Activated CD4-positive, alpha-beta T cell treated with anti-CD3 and anti-CD28 coated beads for 24 hours (primary cell): ENCODE data around the gene ZNF835.
"Not testable (repeated sequence)": the region's sequence is repeated elsewhere in the genome, so short reads cannot be mapped to it uniquely, and the experiment has no call there.

Experiments
- DNase-seq, 2 donors: peaks; one replicate each; pipeline ENCODE4 v3.0.0-alpha.2; 2020; ENCODE audit warnings: low read depth in 2 of 2

ZNF835 gene

DNA sequence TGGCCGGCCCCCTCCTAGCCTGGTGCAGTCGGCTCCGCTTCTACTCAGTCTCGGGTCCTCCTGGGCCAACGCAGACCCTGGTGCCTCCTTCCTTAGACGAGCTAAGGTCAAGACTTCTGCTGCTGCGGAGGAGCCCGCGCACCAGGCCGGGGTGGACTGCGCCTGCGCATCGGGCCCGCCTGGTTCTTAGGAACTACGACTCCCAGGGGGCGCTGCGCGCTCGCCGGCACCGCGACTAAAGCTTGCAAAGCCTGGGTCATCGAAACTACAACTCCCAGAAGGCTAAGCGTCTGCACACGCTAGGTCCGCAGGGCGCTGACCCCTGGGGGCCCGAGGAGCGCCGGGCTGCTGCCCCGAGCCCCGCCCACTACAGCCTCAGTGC, at the start of gene ZNF835:
Gene ZNF835 (minus strand): TSS at position 145 of the 382 bp plus-strand sequence. CDS start 6,559 bp downstream, outside the sequence.
- DNase-seq: peak; percentile 74 to 81

DNA sequence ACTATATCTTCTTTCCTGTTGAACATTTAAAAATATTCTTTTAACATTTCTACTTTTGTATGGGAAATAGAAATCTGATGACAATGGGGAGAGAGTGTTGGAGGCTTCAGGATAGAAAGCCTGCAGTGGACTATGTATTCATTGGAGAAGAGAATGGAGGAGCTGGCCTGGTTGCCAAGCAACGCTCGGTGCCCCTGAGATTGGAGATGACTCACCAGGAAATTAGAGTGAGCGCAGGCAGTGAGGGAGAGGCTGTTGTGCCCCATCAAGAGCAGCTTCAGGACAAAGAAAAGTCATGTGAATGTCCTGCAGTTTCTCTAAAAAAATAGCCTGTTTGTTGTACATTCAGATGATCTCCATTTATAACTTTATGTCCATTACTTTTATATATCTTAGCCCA, 48.7 kb upstream of the ZNF835 start:
- DNase-seq: no peak

DNA sequence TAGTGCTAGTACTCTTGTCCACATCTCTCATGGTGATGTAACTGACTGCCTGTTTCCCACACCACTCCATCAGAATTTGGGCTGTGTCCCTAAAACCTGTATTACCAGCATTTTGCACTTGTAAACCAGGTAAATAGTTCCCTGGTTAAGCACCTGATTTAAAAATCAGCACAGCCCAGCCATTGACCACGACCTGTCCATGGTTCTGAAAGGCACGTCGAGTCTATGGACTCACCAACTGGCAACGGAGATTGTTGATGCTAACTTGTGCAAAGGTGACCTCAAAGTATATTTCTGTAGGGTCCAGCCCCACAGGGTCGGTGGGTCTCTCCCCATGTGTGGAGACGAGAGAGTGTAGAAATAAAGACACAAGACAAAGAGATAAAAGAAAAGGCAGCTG, 46.7 kb upstream of the ZNF835 start:
- DNase-seq: no peak

DNA sequence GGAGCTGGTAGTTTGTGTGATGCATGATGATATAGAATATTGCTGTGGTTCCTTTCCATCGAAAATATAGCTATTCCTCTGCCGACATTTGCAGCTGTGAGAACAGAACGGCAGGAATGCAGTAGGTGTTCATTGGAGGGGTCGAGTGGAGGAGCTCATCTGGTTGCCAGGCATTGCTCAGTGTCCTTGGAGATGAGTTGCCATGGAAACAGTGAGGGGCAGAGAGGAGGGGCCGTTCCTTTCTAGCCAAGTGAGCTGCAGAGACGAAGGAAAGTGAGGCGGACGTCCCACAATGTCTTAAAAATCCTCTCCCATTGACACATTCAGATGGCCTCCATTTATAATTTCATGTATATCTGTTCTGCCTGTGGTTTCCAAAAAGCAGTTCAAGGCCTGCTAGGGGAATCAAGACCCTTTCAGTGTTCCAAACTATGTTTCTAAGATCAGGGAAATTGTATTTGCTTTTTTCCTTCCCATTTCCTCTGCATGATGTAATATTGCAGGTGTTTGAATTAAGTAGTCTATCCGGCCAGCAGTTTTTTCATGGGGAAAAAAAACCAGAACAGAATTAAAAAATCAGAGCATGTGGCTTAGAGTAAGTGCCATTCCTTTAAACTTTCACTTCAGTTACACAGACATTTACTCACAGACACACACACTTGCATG, 41.2 kb upstream of the ZNF835 start:
- no peak for DNase-seq

DNA sequence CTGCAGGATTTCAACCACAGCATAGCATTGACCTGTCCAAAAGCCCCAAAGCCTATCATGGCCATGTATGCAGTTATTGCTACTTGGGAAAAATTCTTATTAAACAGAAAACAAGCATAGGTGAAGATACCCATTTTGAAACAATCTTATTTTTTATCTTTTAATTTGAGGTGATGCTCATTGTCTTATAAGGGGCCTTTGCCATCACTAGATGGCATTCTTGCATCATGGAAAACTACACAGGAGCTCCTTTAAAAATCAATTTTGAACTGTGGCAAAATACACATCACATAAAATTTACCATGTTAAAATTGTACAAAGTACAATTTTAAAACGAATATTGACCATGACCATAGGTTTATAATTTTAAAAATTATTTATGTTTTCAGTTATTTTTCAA, 38.9 kb upstream of the ZNF835 start:
- DNase-seq: no peak

DNA sequence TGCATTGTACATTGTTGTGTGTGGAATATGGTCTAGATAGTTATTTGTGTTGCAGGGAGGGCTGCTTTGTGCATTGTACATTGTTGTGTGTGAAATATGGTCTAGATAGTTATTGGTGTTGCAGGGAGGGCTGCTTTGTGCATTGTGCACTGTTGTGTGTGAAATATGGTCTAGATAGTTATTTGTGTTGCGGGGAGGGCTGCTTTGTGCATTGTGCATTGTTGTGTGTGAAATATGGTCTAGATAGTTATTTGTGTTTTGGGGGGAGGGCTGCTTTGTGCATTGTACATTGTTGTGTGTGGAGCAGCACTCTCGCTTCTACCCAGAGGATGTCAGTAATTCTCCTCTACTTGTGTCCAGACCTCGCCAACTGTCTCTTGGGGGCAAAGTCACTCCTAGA, 36.3 kb upstream of the ZNF835 start:
- no peak for DNase-seq

DNA sequence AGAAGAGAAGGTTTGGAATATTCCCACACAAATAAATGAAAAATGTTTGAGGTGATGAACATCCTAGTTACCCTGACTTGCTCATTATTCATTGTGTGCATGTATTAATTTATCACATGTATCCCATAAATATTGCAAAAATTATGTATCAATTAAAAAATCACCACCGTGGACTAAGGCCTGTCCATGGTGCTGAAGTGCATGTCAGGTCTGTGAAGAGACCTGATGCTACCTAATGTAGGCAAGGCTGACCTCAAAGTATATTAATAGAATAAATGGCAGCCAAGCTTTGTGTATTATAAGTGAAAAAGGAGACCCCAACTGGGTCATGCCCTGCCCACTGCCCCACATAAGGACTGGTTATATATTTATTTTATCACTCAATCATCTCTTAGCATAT, 34.4 kb upstream of the ZNF835 start:
- DNase-seq: no peak

DNA sequence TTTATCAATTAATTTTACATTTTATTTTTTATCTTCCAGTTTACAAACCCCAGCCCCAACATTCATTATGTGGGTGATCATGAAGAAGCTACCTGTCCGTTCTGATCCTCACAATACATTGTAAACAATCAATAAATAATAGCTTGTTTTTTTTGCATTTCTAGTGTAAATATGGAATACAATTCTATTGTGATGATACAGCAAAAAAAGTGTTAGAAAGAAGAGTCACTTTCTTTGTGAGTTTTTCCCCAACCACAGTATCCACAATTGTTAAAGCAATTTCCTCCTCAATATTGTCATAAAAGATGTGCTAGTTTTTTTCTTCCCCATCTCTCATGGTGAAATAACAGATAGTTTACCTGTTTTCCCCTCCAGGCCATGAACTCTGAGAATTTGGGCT, 30.3 kb upstream of the ZNF835 start:
- no peak for DNase-seq

DNA sequence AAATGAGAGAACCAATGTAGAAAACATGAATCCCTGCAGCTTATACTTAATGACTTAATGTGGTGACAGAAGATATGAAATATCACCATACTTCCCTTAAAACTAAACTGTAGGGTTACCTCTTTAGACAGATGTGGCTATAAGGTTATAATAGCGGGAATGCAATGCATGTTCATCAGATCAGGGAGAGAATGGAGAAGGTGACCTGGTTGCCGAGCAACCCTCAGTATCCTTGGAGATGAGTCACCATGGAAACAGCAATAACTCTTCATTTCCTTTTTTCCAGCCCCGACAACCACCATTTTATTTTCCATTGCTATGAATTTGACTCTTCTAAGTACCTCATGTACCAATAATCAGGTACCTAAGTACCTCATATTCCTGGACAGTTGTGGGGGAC, 28.0 kb upstream of the ZNF835 start:
- no peak for DNase-seq

DNA sequence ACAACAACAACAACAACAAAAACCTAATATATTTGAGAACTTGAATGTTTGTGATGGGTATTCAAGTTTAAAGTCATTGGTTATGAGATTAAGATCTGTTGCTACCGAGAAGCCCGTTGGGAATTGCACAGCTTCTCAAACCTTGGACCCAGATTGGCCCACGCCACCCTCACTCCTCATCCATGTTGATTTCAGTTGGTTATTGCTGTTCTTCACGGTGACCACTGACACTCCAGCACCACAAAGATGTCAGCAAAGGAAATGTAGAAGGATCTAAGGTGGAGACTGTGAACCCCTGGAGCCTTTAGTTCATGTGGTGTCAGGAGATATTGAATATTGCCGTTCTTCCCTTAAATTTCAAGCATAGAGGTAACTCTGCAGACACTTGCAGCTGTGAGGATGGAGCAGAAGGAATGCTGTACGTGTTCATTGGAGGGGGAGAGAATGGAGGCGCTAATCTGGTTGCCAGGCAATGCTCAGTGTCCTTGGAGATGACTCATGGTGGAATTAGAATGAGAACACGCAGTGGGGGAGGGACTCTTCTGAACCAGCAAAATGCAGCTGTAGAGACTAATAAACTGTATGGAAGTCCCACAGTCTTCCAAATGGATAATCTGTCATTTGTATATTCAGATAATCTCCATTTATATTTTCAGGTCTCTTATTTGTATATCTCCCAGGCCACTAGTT, 20.8 kb upstream of the ZNF835 start:
- DNase-seq: no peak

DNA sequence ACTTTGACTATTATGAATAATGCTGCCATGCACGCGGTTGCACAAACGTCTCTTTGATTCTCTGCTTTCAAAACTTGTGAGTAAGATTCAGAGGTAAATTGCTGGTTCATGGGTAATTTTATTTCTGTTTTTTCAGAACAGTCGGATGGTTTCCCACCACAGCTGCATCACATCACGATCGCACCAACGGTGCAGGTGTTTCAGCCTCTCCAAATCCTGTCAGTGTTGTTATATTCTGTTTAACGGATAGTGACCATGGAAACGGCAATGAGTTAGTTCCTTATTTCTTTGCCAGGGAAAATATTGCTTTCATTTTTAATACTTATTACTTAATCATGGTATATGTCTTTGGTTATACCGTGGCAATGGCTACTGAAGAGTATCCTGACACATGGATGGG, 19.1 kb upstream of the ZNF835 start:
- no peak for DNase-seq

DNA sequence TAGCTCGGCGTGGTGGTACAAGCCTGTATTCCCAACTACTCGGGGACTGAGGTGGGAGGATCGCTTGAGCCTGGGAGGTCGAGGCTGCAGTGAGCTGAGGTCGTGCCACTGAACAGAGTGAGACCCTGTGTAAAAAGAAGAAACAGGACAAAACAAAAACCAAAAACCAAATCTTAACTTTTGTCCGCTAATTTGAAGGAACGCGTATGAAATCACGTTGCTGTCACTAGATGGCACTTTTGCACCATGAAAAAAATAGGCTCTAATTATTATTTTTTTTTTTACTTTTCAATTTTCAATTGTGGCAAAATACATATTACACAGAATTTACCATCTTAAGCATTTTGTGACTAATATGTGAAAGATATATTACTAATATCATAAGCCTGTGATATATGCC, 17.6 kb upstream of the ZNF835 start:
- no peak for DNase-seq

DNA sequence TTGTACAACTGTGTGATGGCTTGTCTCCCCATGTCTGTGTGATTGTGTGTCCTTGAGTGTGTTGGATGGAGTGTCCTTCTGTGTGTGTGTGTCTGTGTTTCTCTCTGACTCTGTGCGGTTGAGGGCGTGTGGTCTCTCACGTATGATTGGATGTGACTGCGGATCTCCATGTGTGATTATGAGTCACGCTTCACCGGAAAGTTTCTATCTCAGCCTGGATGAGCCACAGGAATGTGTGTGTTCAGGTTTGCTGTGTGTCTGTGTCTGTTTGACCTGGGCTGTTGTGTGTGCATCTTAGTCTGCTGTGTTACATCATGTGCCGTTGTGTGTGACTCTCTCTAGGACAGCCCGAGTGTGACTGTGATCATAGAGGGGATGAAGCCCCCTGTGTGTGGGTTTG, 15.5 kb upstream of the ZNF835 start:
- DNase-seq: no peak

DNA sequence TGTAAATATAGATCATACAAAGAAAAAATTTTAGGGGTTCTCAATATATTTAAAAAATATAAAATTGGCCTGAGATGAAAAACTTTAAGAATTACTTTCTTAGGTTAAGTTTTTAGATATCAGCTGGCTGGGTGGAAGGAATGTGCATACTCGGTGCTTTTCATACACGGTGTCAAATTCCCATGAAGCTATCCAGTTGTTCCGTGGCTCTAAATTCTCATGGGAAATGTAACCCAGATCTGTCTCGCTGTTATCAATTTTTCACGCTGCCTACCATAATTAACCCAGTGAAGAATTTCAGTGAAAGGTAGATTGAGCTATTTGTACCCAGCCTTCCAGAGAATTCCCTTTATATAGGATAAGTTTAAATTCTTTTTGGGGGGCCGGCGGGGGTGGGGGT, 11.6 kb upstream of the ZNF835 start:
- no peak for DNase-seq

DNA sequence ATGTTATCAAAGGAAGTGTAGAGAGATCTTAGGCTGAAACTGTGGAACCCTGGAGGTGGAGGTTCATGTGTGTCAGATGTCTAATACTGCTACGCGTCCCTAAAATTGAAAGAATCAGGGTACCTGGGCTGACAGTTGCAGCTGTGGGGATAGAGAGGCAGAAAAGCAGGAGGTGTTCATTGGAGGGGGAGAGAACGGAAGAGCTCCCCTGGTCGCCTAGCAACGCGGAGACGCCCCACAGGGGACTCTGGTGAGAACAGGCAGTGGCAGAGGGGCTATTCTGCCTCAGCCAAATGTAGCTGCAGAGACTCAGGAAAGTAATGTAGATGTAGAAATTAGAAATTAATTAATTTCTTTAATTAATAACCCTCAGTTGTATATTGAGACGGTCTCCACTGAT, 10.1 kb upstream of the ZNF835 start:
- no peak for DNase-seq

DNA sequence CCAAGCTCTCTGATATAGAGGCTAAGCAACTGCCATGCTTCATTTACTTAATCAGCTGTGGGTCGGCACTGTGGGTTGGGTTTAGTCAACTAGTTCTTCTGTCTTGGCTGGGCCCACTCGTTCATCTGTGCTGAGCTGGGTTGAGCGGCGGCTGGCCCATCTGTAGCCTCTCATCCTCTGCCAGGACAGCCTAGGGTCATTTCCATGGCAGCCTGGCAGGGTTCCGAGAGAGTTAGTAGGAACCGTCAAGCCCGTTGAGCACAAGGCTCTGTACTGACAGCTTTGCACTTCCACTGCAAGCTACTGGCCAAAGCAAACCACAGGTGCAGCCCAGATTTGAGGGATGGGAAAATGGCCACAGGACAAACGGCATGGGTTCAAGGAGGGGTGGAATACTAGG, 6.6 kb upstream of the ZNF835 start:
- no peak for DNase-seq

DNA sequence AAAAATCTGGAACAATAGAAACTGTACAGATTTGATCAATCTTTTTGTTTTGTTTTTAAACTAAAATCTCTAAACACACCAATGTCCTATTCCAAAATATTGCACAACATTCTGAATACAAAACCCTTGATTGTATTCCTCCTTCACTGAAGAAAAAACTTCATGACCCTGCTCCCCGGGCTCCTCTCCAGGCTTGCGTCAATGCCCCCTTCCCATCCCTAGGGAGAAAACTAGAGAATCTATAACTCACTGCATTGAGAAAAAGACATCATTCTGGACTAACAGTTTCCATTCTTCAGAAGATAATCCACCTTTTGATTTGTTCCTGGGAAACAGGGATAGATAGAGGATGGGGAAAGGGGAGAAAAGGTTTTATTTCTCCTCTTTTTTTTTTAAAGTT, 1.1 kb upstream of the ZNF835 start:
- DNase-seq: not testable (repeated sequence)

DNA sequence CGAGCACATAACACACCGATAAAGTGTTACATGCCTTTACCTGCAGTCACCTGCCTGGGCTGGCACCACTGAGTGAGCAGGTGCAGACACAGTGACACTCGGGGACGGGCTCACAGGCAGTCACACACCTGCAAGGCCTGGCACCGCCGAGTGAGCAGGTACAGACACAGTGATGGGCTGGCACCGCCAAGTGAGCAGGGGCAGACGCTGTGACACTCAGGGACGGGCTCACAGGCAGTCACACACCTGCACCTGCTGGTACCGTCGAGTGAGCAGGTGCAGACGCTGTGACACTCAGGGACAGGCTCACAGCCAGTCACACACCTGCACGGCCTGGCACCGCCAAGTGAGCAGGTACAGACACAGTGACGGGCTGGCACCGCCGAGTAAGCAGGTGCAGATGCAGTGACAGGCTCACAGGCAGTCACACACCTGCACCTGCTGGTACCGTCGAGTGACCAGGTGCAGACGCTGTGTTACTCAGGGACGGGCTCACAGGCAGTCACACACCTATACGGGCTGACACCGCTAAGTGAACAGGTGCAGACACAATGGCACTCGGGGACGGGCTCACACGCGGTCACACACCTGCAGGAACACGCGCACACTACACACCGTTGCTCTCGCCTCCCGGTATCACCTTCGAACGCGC, 470 bp downstream of the ZNF835 start:
- no peak for DNase-seq

DNA sequence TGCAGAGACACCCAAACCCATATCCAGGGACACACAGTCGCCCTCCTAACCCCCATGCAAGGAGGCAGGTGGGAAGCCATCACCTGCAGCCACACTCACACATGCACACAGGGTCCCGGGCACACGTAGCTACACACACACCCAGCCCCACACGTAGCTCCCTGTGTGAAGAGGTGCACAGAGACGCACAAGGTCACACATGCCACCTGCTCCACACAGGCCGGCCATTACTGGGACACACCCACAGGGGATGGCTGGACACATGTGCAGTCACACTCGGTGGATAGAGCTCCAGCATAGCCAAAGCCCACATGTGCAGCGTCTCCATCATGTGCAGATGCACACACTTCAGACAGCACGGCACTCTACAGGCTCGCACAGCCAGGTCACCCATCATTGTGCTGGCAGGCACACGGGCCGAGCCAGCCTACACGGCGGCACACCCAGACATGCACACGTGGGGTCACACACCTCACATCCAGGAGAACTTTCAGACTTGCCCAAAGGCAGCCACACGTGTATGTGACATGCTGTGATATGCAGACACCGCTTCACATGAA, 1.1 kb downstream of the ZNF835 start:
- no peak for DNase-seq

DNA sequence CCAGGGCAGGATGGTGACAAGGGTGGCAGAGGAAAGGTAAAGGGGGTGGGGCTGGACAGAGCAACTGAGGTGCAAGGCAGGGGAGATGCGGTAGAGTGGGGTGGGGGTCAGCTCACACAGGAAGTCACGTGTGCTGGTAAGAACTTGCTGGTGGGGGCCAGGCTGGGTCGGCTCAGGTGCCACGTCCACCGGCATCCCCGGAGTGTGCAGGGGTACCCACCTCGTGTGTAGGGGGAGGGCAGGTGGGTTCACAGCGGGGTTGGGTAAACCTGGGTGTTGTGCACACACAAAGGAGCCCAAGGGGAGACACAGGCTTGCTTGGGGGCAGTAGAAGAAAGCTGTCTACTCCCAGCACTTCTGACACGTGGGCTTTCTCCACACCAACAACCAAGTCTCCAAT, 2.9 kb downstream of the ZNF835 start:
- no peak for DNase-seq

DNA sequence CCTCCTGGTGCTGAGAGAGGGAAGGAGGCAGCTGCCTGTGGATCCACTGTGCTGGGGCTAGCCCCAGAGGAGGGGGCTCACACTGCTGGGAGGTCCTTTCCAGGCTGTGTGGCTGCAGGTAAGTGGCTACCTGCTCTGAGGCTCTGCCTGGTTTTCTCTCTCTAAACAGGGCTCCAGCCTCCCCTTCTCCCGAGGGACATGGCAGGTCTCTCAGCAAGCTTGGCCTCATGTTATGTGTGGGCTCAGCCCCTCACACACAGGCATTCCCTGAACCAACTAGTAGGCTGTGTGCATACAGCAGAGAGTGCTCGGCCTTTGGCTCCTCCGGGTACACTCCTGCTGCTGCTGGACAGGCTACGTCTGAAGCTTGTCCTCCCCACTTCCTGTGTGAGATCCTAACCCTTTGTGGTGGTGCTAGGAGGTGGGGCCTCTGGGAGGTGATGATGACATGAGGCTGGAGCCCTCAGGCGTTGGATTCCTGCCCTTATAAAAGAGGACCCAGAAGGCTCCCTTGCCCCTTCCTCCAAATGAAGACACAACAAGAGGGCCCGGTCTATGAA, 4.2 kb downstream of the ZNF835 start:
- no peak for DNase-seq

DNA sequence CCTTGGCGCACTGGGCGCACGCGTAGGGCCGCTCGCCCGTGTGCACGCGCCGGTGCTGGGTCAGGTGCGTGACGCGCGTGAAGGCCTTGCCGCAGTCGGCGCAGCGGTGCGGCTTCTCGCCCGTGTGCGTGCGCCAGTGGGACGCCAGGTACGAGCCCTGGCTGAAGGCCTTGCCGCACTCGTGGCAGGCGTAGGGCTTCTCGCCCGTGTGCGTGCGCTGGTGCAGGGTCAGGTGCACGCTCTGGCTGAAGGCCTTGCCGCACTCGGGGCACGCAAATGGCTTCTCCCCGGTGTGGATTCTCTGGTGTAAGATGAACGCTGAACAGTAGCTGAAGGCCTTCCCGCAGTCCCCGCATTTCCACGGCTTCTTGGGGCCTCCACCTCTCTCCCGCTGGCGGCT, 7.0 kb downstream of the ZNF835 start:
- DNase-seq: no peak
